ENCODE measurements around the gene CALHM4.

DNA sequence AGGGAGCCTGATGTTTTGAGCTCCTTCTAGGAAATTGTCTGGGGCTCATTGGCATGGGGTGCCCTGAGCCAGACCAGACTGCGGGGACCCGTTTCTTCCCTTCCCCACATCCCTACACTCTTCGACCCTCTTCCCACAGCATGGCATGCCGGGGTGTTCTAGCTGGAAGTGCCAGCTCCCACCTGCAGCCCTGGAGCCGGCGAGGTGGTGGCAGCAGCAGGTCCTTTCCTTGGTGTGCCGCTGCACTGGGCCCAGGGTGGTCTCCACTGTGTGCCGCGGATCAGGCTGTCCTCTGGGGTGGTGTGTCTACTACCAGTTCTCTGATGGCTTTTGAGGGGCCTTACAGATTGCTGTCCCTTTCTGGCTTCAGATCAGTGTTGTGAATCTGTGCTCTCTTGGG is 10.3 kb downstream of the CALHM4 start:
- TF ChIP-seq, protein P1, sequence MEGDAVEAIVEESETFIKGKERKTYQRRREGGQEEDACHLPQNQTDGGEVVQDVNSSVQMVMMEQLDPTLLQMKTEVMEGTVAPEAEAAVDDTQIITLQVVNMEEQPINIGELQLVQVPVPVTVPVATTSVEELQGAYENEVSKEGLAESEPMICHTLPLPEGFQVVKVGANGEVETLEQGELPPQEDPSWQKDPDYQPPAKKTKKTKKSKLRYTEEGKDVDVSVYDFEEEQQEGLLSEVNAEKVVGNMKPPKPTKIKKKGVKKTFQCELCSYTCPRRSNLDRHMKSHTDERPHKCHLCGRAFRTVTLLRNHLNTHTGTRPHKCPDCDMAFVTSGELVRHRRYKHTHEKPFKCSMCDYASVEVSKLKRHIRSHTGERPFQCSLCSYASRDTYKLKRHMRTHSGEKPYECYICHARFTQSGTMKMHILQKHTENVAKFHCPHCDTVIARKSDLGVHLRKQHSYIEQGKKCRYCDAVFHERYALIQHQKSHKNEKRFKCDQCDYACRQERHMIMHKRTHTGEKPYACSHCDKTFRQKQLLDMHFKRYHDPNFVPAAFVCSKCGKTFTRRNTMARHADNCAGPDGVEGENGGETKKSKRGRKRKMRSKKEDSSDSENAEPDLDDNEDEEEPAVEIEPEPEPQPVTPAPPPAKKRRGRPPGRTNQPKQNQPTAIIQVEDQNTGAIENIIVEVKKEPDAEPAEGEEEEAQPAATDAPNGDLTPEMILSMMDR (conservative IDR thresholded peaks at IDR 0.05; ENCODE audit: low read depth in 2 of 2): no peak
- TF ChIP-seq EZH2 (IDR thresholded peaks at IDR 0.05; ENCODE audit: low read depth, unreplicated experiment) (no peak), POLR2AphosphoS5 (IDR thresholded peaks at IDR 0.05; ENCODE audit: low read depth) (no peak)

Data from GM23338 (cell line).